ENCODE data around the gene TMEM209.

TMEM209 gene

DNA sequence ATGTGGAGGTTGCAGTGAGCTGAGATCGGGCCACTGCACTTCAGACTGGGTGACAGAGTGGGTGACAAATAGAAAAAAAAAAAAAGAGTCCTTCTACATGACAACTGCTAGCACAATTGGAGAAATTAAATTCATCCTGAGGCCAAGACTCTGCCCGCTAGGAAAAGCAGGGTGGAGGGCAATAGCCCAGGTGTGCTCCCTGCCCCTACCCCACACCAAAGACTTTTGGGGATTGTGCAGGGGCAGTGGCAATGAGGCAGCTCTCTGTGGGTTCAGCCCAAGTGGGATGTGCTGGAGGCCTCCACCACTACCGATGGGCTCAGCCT lies 61.3 kb downstream of the TMEM209 start:
- DNase-seq (ENCODE audit: low spot score), result no peak

DNA sequence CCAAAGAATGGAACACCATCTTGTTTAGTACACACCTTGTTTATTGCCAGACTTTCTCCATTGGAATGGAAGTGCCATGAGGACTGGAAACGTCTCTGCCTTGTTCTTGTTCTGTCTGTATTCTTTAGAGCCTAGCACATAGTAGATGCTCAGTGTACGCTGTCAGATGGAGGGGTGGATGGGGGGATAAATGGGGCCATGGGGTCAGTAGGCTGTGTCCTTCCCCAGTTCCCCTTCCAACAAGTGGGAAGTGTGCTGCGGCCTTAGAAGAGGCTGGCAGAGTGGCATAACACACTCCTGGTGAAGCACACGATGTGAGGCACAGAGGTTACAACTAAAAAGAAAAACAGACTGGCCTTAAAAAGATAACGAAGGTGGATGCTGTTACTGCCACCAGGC lies 61.9 kb downstream of the TMEM209 start:
- DNase-seq (ENCODE audit: low spot score), result no peak

DNA sequence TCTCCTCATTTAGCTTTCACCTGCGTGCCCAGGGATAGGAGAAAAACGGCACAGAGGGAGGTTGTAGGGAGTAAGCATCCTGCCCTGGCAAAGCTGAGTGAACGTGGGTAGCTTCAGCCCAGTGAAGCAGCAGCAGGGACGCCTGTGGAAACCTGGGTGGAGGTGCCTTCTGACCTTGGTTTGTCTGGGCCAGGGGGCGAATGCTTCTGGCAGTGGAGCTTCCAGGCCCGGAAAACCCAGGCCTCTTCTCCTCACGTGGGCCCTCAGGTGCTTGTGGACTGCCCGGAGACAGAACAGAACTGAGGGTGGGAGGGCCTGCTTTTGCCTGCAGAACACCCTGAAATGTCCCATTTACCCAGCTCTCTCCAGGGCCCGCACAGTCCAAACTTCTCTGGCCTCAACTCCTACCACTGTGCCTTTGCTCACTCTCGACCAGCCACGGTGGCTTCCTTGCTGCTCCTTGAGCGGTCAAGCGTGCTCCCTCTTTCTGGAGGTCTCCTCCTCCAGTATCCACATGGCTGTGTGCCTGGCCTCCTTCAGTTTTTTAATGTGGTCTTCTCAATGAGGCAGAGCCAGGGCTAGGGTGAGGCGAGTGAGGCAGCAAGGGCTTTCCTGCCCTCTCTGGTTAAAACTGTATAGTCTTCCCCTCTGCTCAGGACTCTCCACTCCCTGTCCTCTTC lies 62.4 kb downstream of the TMEM209 start:
- DNase-seq (ENCODE audit: low spot score), result no peak

DNA sequence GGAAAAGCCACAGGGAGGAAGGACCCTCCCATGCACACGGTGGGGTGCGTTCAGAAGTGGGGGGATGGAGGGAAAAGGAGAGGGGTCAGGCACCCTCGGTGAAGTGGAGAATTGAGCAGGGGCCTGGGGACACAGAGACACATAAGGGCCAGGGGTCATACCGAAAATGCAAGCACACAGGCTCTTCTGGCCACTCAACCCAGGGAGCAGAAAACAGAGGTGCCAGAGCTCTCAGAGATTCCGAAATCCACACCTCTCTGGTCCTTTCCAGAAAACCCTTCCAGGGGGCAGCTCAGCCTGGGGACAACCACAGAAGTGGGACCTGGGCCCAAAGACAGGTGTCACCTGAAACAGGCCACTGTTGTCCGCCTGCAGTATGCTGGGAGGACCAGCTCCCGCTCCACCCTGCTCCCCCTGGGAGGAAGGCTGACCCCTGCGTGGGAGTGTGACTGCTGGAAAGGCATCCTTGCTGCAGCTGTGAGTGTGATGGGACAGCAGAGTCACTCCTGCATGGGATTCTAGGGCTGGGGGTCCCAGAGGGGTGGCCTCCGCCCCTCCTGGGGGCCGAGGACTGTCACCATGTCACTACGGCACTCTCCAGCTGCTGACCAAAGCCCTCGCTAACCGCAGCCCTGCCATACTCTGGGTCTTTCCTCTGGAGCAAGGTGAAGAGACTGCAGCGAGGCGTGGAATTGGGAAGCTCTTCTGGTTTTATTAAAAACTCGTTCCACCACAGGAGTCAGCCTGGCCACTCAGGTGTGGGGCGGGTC lies 63.1 kb downstream of the TMEM209 start:
- DNase-seq (ENCODE audit: low spot score), result no peak

GRCh38 chr7:130141161-130141883 lies 63.9 kb downstream of the TMEM209 start:
- DNase-seq (ENCODE audit: low spot score), result no peak

GRCh38 chr7:130140551-130141160 lies 64.5 kb downstream of the TMEM209 start:
- no peak for DNase-seq (ENCODE audit: low spot score)

GRCh38 chr7:130139193-130139960 lies 65.8 kb downstream of the TMEM209 start:
- no peak for DNase-seq (ENCODE audit: low spot score)

- DNase-seq (ENCODE audit: low spot score), result no peak
Observed at GRCh38 chr7:130137207-130137606, 68.0 kb downstream of the TMEM209 start.

DNA sequence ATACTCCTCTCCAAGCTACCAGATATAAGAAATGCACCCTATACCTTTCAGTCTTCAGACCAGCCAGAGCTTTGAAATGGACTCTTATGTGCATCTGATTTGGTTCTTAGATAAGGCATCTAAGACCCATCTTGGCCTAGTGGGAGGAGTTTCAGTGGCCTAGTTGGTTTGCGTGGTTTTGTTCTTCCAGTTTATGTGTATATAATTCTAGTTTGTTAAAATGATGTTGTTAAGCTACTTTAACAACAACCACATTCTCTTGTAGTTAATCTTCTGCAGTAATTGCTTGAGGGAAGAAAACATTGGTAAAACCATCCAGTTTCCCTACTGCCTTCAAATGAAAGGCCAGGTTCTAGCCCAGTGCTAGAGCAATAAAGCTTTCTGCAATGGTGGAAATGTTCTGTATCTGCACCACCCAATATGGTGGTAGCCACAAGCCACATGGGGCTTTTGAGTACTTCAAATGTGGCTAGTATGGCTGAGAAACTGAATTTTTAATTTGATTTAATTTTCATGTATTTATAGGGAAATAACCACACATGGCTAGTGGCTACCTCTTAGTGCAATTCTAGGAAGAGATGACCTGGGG lies 68.5 kb downstream of the TMEM209 start:
- no peak for DNase-seq (ENCODE audit: low spot score)

- DNase-seq (ENCODE audit: low spot score), result peak; percentile 16
Observed at GRCh38 chr7:130135208-130136205, 69.7 kb downstream of the TMEM209 start.

- DNase-seq (ENCODE audit: low spot score), result no peak
Observed at GRCh38 chr7:130134726-130135125, 70.5 kb downstream of the TMEM209 start.

DNA sequence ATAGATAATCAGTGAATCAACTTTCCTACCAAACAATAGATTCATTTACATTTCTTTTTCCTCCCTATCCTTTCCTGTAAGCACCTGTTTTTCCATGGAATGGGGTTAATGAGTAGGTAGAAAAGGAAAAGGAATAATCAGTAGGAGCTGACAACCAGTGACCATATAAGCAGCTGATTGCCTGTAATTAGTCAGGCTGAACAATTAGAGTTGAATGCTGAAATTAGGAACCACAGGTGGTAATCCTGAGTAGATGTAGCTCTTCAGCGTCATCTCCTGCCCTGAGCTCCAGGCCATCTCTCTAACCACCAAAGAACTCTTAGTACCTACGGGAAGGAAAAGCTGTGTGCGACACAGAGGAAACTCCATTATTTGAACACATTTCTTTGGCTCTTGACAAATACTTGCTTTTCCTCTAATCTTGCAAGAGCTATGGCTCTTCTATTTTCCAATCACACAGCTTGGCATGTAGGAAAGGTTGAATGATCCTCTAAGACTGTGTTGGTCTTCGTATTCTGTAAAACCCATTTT lies 71.0 kb downstream of the TMEM209 start:
- DNase-seq (ENCODE audit: low spot score), result no peak

DNA sequence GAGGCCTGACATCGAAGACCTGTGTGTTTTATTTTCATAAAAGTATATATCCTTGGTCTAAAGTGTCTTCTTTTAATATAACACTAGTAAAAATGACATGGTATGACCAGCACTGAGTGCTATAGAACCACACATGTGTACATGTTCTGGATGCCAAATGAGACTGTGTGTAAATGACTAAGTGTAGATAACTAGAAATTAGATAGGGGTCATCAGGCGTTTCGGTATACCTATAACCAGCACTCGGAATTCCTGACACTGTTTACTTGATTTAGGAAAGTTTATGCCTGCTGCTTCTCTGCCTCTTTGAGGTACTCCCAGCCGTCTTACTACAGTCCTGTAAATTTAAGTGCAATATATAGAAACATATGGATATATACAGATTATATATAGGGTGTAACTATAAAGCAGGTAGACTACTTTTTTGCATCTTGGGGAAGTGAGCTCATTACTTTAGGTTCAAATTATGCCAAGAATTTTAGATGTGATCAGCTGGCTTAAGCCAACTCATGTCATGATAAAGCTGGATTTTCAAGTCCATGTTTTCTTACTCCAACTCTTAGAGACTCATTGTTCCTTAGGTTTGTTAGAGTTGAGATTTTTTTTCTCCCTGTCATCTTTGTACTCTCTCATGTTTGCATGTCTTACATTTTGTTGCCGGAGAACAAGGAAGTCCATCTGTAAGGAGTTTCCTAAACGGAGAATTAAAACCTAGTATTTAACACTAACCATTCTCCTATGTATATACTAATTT lies 72.0 kb downstream of the TMEM209 start:
- DNase-seq (ENCODE audit: low spot score), result no peak

- DNase-seq (ENCODE audit: low spot score), result no peak
Observed at GRCh38 chr7:130131964-130132875, 73.0 kb downstream of the TMEM209 start.

DNA sequence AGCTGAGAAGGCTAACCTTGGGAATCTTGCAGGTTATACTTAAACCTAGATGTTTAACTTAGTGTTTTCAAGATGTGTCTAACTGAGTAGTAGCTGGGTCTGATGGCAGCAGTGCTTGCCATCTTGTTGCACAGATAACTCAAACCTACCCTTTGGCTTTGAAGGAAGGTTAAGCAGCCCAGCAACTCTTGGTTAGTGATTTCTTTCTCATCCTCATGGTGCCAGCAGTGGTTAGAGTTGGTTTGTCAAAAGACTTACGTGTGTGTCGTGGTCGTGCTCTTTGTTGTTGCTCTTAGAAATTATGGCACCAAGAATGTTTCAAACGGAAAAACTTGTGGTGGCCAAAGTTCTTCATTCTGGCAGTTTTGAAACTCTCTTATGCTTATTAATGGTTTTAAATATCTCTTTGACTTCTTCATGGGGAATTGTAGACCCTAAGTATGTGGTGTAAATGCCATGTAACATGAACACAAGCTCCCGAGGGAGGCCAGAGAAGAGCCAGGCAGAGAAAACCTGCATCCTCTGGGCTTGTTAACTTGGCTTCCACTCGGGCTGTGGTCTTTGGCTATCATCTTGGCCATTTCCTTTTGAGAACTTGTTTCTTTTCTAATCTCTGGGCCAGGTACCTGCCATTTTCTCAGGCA lies 73.9 kb downstream of the TMEM209 start:
- DNase-seq (ENCODE audit: low spot score), result no peak

DNA sequence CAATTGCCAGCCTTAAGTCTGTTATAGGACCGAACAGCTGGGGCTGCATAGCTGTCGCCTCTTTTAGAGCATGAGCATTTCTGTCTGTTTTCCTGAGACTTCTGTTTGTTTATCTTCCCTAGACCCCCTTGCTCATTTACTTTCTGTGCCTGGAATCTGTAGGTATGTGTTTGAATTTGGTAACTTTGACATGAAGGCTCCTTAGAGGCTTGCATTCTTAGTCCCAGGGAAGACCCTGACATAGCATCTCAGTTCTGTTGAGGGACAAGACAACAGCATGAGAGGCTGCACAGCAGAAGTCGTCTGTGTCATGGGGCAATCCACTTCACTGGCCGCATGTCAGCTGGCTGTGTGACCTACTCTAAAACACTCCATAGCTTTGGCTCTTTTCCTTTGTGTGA lies 76.2 kb downstream of the TMEM209 start:
- no peak for DNase-seq (ENCODE audit: low spot score)

GRCh38 chr7:130127821-130128317 lies 77.3 kb downstream of the TMEM209 start:
- no peak for DNase-seq (ENCODE audit: low spot score)

- no peak for DNase-seq (ENCODE audit: low spot score)
Observed at GRCh38 chr7:130127404-130127803, 77.8 kb downstream of the TMEM209 start.

Measured in SW480 (cell line).